Ramos (cell line): ENCODE data around the gene LRRC3.

Source experiments
- in situ Hi-C: fragments of 300-500 bp; cut with MboI; formaldehyde crosslinking; loops from one replicate; pipeline ENCODE4 v1.14.3; 2022; ENCODE audit warnings: low sequenced_read_pairs; ENCODE audit not compliant: unreplicated experiment

LRRC3 gene

DNA sequence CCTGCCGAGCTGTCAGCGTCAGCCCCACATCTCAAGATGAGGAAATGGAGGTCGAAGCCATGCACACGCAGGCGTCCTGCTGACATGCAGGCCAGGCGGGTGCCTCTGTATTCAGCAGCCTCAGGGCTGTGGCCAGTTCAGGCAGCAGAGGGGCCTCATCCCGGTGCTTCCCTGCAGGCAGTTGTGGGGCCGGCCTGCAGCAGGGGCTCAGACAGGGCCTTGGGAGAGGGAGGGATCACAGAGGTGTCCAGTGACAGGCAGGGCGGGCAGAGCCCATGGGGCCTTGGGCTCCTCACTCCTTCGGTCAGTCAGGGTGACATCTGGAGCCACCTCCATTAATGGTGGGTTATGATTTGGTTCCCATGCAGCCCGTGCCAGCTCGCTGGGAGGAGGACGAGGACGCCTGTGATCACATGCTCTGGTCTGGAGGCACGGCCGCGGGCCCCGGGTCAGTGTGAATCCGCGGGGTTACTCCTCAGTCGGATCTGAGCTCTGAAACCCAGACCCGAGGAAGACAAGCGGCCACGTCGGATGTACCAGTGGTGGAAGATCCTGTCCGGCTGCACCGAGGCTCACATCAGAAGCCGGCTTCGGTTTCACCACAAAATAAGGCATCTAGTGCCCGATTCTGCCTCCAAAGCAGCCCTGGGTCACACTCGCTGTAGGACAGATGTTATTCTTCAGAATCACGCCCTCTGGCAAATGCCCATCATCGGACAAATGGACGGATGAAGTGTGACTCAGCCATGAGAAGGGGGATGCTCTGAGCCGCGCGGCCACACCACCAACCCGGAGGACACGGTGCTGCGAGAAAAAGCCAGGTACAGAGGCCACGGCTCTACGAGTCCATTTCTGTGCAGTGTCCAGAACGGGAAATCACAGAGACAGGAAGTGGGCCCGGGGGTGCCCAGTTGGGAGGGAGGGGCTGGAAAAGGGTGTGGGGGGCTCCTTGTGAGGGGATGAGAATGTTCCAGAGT, 51.3 kb downstream of the LRRC3 start:
- in situ Hi-C loops, result no loop called here

GRCh38 chr21:44507673-44508425, 52.5 kb downstream of the LRRC3 start:
- in situ Hi-C loops, result no loop called here

GRCh38 chr21:44508426-44508710, 53.1 kb downstream of the LRRC3 start:
- in situ Hi-C loops, result no loop called here

GRCh38 chr21:44508711-44509445, 53.6 kb downstream of the LRRC3 start:
- in situ Hi-C loops, result no loop called here

DNA sequence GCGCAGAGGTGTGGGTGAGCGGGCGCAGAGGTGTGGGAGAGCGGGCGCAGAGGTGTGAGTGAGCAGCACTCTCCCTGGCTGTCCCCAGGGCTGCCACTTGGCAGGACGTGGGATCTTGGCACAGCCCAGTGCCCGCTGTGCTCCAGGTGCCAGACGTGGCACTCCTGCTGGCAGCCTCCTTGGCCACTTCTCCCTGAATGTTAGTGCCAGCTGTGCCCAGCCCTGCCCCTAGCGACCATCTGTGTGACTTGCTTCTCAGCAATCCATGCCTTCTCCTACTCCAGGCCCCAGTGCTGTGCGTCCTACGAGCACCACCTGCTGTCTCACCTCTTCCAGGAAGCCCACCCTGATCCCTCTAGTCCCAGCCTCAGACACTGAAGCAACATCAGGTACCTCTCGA, 54.2 kb downstream of the LRRC3 start:
- in situ Hi-C loops, result no loop called here

DNA sequence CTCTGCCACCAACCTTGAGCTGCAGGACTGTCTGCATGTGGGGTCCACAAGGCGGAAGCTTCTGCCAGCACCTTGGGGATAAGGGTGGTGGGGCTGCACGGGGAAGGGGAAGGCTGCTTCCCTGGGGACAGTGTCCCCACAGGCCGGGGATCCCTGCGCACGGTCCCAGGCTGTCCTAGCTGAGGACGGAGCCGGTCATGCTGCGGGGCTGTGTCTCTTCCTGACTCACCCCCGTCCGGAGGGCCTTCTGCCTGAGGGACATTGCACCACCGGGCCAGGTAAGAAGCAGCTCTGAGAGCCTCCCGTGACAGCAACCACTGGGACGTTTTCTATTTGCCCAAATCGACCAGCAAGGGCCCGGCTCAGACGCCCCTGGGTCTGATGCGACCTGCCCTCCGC, 54.8 kb downstream of the LRRC3 start:
- in situ Hi-C loops, result no loop called here

- in situ Hi-C loops, result no loop called here
These were observed 55.4 kb downstream of the LRRC3 start for GRCh38 chr21:44510508-44511218.

GRCh38 chr21:44511219-44511937, 56.1 kb downstream of the LRRC3 start:
- in situ Hi-C loops, result no loop called here
